ENCODE data around the gene TMEM26.

The TMEM26 gene

GRCh38 chr10:61357687-61358086, 95.5 kb downstream of the TMEM26 start:
- WGBS (ENCODE audit: extremely low coverage, insufficient coverage, low lambda C conversion rate): no CpG with 5 or more reads among the region's 3 CpGs
- Histone ChIP-seq H4K8ac (ENCODE audit: low read depth, low read length) (no peak overlapping the region), H3K79me2 (ENCODE audit: control insufficient read depth, insufficient read depth, low read length) (no peaks in the 10 kb centered on the region), H2BK15ac (replicated peaks; ENCODE audit: low read depth) (no peak overlapping the region), H3K4me3 (ENCODE audit: low read length) (no peak overlapping the region), H3K56ac (ENCODE audit: low read length) (no peak overlapping the region), H2BK5ac (ENCODE audit: low read length) (no peak overlapping the region), H3K4me2 (ENCODE audit: low read length) (no peak overlapping the region), H3K27ac (ENCODE audit: low read depth, low read length) (no peak overlapping the region), H4K5ac (ENCODE audit: low read length) (no peak overlapping the region), H3K23ac (ENCODE audit: low read length) (no peak overlapping the region), H3K79me1 (ENCODE audit: low read length) (no peaks in the 10 kb centered on the region), H2BK120ac (ENCODE audit: low read depth, low read length) (no peak overlapping the region), H3K27me3 (ENCODE audit: insufficient read depth, low read length, poor library complexity) (no peaks in the 10 kb centered on the region), H3K9ac (ENCODE audit: low read length) (no peak overlapping the region), H2AK5ac (ENCODE audit: low read length) (no peak overlapping the region), H3K4ac (ENCODE audit: low read depth, low read length) (no peak overlapping the region), H3K18ac (ENCODE audit: low read length) (no peak overlapping the region), H3K4me1 (ENCODE audit: control insufficient read depth, low read depth, low read length) (no peaks in the 10 kb centered on the region), H3K36me3 (ENCODE audit: control insufficient read depth, insufficient read depth, low read length) (no peaks in the 10 kb centered on the region)
- DNase-seq: no peak

All from mesendoderm (in vitro differentiated cells).